NCI-H146 (cell line): Measurements from ENCODE around the gene GRK7.

ENCODE experiments used
- DNase-seq: peaks from one replicate; lab custom pipeline; 2025; lab: John Stamatoyannopoulos, UW

The GRK7 gene

DNA sequence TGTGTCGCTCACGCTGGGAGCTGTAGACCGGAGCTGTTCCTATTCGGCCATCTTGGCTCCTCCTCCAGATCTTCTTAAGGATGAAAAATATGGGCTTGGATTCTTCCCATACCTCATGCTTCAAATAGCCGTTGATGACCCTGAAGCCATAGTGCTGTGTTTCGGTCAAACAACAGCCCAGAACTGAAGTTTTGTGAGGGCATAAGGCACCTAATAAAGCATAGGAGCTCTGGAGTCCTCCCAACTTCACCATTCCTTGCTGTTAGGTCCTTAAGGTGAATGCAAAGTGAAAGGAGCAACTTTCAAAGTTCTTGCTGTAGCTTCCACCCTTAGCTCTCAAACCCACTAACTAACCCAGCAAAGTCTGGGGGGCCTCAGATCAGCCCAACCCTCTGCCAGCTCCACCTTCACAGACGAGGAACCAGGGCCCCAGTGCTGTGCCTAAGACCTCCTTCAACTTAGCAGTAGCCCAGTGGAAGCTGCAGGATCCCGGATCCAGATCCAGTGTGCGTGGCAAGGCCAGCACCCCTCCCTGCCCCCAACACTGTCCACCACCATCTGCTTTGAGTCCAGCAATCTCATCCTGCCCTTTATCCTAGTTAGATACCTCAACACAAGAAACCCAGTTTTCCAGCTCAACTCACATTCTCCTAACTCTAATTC is at the start of gene GRK7:
Gene GRK7 (plus strand): TSS at position 321 of the 663 bp plus-strand sequence. CDS start 14,877 bp downstream, outside the sequence.
- no peak for DNase-seq

GRCh38 chr3:141714671-141715070 is 48.5 kb upstream of the GRK7 start:
- DNase-seq = no peak

GRCh38 chr3:141722081-141722480 is 41.1 kb upstream of the GRK7 start:
- no peak for DNase-seq

DNA sequence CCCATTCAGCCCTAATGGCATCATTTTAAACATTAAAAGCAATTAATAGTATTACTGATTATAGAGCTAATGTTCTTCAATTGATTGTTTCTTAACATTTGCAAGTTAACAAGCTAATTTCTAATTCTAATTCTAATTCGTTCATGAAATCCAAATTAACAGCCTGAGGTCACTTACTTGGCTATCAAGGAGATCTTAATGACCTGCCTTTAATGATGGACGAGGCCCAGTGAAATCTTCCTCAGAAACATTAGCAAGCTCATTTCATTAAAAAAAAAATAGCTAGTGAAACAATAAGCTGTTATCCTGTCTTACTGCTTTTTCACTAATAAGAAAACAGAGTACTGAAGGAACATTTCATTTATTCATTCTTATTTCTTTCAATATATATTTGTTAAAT is 40.6 kb upstream of the GRK7 start:
- DNase-seq = no peak

DNA sequence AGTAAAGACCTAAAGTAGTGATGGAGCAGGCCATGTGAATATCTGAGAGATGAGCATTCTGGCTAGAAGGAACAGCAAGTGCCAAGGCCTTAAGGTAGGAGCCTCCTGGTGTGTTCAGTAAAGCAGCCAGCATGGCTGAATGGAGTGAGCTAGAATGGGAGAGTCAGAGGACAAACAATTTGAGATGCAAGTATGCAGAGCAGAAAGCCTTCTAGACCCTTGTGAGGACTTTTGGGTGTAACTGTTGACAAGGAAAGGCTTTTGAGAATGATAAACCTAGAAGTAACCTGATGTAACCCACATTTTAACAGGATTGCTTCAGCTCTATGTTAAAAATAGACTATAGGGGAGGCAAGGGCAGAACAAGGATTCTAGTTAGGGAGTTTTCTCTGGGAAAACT is 40.0 kb upstream of the GRK7 start:
- no peak for DNase-seq

DNA sequence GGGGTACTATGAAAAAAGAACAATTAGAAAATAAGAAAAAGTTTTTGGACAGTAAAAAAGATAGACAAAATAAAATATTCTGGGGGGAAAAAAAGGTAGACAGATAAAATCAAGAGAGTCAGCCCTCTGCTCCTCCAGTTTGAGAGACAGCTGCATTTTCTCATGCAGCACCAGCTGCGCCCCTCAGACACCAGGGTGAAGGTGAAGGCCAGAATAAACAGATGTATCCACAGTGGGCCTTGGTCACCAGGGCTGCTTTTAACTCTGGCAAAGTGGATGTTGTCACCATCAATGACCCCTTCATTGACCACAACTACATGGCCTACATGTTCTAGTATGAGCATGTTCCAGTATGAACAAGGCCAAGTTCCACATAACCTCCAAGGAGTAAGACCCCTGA is 39.0 kb upstream of the GRK7 start:
- no peak for DNase-seq

- DNase-seq = no peak
Measured at GRCh38 chr3:141725036-141725435, 38.2 kb upstream of the GRK7 start.

- no peak for DNase-seq
Measured at GRCh38 chr3:141726483-141726882, 36.7 kb upstream of the GRK7 start.

- DNase-seq = no peak
Measured at GRCh38 chr3:141728355-141728892, 34.8 kb upstream of the GRK7 start.

- no peak for DNase-seq
Measured at GRCh38 chr3:141729240-141729639, 34.0 kb upstream of the GRK7 start.

DNA sequence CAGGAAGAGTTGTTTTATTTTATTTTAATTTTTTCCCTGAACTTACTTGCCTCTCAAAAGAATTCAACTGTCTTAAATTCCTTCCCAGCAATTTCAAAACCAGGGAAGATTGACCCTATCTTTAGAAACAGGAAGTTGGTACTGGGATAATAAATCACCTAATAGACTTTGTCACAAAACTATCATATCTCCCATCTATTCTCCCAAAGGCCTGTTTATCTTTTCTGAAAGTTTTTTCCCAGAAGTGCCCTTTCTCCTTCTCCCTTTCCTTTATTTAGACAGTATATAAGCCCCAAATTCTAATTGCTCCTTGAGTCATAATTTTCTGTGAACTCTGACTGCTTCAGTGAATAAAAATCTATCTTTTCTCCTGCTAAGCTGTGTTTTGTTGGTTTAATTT is 28.0 kb upstream of the GRK7 start:
- no peak for DNase-seq

DNA sequence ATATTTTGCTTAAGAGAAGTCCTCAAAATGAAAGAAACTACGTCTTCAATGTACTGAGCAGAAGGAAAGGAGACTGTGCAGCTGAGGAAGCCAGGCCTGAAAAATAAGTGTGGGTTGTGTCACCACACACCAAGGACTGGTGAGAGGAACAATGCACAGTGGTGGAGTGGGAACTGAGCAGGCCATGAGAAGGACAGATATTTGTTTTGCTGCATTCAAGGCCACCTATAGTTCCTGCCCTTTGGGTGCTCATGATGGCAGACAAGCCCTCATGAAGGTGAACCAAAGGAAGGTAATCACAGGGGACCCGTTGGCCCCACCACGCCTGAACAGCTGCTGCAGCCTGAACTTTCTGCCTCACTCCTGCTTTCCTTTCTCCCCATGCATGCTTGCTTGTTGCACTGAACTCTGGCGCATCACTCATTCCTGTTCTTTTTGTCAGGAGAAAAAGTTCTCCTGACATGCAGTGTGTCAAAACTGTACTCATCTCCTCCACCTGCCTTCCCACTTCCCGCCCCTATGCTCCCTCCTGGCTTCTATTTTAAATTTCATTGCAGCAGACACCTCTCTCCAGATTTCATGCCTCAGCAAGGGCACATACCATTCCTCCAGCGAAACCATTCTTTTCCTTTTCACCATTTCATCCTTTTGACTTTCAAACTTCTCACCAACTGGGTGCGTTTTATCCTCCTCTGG is 27.3 kb upstream of the GRK7 start:
- no peak for DNase-seq

DNA sequence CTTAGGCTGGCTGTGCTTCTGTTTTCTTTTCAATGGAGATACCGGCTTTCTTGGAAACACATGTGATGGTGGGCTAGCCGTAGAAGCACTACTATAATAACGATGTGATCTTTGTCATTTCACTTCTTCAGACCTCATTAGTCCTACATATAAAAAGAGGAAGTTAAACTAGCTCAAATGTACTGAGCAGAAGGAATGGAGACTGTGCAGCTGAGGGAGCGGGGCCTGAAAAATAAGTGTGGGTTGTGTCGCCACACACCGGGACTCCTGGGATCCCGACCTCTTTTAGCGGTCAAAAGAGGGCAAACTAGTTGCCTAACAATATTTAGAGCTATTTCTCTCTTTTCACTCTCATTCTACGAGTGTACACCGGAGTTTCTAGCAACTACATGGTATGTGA is 26.1 kb upstream of the GRK7 start:
- DNase-seq = no peak

- DNase-seq = no peak
Measured at GRCh38 chr3:141737678-141738021, 25.6 kb upstream of the GRK7 start.

DNA sequence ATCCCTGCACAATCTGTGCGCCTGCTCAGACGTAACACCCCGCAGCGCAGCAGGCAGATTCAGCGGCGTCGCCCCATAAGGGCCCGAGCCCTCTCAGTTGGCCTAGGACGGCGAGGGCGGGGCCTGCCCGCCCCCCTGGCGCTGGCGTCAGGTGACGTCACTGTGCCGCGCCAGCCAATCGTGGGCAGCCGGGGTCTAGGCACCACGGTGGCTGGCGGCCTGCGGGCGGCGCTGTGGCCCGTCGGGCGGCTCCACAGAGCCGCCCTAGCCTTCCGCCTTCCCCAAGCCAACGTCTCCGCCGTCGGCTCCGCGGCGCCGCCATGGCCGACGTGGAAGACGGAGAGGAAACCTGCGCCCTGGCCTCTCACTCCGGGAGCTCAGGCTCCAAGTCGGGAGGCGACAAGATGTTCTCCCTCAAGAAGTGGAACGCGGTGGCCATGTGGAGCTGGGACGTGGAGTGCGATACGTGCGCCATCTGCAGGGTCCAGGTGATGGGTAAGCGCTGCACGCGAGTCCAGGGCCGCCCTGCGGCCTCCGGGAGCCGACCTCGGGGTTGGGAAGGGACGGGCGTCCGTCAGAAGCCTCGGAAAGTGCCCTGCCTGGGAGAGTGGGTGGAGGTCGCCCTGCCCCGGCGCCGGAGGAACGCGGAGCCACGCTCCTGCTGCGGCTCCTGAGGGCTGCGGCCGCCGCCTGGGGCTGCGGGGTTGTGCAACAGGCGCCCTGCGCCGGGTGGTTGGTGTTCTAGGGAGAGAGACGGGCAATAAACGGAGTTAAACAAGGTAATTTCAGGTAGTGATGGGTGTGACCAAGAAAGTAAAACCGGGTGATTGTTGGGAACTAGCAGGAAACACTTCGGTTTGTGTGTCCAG is 25.0 kb upstream of the GRK7 start, which contains the start of gene RNF7:
Gene RNF7 (plus strand): TSS at position 277 of the 869 bp plus-strand sequence. CDS start 44 bp downstream, at position 321.
- DNase-seq = peak; percentile 98

DNA sequence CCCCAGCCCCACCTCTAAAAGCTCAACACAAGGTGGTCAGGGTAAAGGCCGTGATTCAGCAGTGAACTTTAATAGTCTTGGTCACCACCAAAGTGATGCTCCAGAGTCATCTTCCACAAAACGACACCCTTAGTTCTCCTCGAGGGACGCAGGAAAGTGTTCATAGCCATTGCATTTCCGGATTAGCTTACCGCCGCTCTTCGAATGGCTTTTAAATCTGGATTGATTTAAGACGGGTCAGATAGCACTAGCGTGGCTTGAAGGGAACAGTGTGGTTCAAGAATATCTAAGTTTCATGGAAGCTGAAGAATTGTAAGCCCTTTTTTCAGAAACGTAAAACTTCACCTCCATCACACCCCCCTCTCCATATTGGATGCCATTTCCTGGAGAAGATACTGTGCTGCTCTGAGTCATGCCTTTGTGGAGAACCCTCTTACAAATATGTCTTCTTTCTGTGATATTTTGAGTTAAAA is 24.3 kb upstream of the GRK7 start:
- peak; percentile 64 for DNase-seq

- DNase-seq = no peak
Measured at GRCh38 chr3:141739731-141740130, 23.5 kb upstream of the GRK7 start.

GRCh38 chr3:141740349-141740748 is 22.9 kb upstream of the GRK7 start:
- no peak for DNase-seq

- DNase-seq = no peak
Measured at GRCh38 chr3:141743305-141743704, 19.9 kb upstream of the GRK7 start.

- DNase-seq = no peak
Measured at GRCh38 chr3:141746962-141747361, 16.2 kb upstream of the GRK7 start.

DNA sequence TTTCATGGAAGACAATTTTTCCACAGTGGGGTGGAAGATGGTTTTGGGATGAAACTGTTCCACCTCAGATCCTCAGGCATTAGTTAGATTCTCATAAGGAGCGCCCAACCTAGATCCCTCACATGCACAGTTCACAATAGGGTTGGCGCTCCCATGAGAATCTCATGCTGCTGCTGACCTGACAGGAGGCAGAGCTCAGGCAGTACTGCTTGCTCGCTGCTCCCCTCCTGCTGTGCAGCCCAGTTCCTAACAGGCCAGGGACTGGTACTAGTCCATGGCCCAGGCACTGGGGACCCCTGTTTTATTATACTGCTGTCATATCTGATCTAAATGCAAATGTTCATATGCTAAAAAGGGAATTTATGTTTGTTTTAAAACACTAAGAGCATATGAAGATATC is 9.8 kb upstream of the GRK7 start:
- DNase-seq = no peak

DNA sequence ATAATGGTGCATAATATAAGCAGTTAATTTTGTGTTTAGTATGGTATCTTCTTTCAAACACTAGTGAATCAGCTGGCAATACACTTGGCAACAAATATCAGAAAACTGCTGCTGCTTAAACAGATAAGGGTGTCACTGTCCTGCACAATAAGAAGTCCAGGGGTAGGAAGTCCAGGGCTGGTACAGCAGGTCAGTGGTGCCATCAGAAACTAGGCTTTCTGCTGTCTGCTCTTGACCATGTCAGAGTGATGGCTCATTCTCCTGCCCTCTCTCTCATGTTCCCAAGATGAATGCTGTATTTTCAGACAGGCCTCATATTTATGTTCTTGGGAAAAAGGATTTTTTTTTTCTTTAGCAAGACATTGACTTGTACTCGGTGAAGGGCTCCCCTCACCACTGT is 9.2 kb upstream of the GRK7 start:
- no peak for DNase-seq
